Measurements from ENCODE around the gene MICALL2.

Gene MICALL2

GRCh38 chr7:1499367-1500029 lies 40.2 kb upstream of the MICALL2 start:
- H3K9me3 ChIP-seq (ENCODE audit: control insufficient read depth in 2 of 2, low read length in 2 of 2) = no peaks in the 10 kb centered on the region
- H3K27me3 ChIP-seq (ENCODE audit: control insufficient read depth in 2 of 2, insufficient read depth in 2 of 2, low read length in 2 of 2) = no peaks in the 10 kb centered on the region
- no peak overlapping the region for H3K27ac ChIP-seq (ENCODE audit: low read depth in 2 of 2, low read length in 2 of 2)
- no peak overlapping the region for H3K9ac ChIP-seq (ENCODE audit: low read depth in 1 of 2, low read length in 2 of 2)
- H3K4me3 ChIP-seq (ENCODE audit: low read length in 2 of 2) = no peak overlapping the region
- H3K4me1 ChIP-seq (ENCODE audit: control insufficient read depth in 2 of 2, insufficient read depth in 2 of 2, low read length in 2 of 2) = peaks cover 8% of the 10 kb centered on the region in 2 donors
- H3K36me3 ChIP-seq (ENCODE audit: control insufficient read depth in 2 of 2, insufficient read depth in 2 of 2, low read length in 2 of 2) = peaks cover 39 to 46% of the 10 kb centered on the region in 2 donors

DNA sequence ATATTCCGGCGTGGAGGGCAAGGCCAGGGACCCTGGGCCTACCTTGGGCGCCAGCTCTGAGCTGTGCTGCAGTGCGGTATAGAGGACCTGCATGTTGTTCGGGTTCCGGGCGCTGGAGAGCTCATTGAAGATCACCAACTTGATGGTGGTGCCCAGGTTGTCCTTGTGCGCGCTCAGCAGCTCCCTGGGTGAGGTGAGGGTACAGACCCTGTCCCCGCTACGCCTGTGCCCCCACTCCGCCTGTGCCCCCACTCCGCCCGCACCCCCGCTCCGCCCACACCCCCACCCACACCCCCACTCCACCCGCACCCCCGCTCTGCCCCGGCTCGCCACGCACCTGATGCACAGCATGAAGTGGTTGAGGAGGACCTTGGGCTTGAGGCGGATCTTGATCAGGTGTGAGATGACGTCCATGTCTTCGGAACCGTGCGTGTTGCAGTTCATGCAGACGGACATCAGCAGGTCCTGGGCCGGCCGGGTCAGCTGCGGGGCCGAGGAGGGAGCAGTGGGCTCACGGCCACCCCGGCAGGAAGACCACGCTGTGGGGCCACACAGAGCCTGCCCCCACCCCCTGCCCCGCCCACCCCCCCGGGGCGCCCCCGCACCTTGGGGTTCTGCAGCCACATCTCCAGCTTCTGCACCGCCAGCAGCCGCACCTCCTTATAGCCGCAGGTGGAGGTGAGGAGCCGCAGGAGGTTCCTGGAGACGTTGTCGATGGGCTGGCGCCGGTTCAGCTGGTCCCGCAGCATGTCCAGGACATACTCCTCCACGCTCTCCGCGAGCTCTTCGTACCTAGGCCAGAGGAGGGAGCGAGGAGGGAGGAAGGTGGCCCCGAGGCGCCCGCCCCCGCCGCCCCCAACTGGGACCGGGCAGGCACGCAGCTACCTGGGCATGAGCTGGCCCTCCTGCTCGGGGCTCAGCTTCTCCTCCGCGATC lies 39.4 kb upstream of the MICALL2 start:
- Histone ChIP-seq H3K36me3 (ENCODE audit: control insufficient read depth in 2 of 2, insufficient read depth in 2 of 2, low read length in 2 of 2) (peaks cover 46 to 47% of the 10 kb centered on the region in 2 donors), H3K4me3 (ENCODE audit: low read length in 2 of 2) (no peak overlapping the region), H3K27me3 (ENCODE audit: control insufficient read depth in 2 of 2, insufficient read depth in 2 of 2, low read length in 2 of 2) (no peaks in the 10 kb centered on the region), H3K4me1 (ENCODE audit: control insufficient read depth in 2 of 2, insufficient read depth in 2 of 2, low read length in 2 of 2) (peaks cover 8% of the 10 kb centered on the region in 2 donors), H3K27ac (ENCODE audit: low read depth in 2 of 2, low read length in 2 of 2) (no peak overlapping the region), H3K9me3 (ENCODE audit: control insufficient read depth in 2 of 2, low read length in 2 of 2) (no peaks in the 10 kb centered on the region), H3K9ac (ENCODE audit: low read depth in 1 of 2, low read length in 2 of 2) (no peak overlapping the region)

- Histone ChIP-seq H3K9me3 (ENCODE audit: control insufficient read depth in 2 of 2, low read length in 2 of 2) (no peaks in the 10 kb centered on the region), H3K36me3 (ENCODE audit: control insufficient read depth in 2 of 2, insufficient read depth in 2 of 2, low read length in 2 of 2) (peaks cover 48 to 51% of the 10 kb centered on the region in 2 donors), H3K4me1 (ENCODE audit: control insufficient read depth in 2 of 2, insufficient read depth in 2 of 2, low read length in 2 of 2) (no peaks in the 10 kb centered on the region), H3K9ac (ENCODE audit: low read depth in 1 of 2, low read length in 2 of 2) (no peak overlapping the region), H3K27me3 (ENCODE audit: control insufficient read depth in 2 of 2, insufficient read depth in 2 of 2, low read length in 2 of 2) (no peaks in the 10 kb centered on the region), H3K4me3 (ENCODE audit: low read length in 2 of 2) (no peak overlapping the region), H3K27ac (ENCODE audit: low read depth in 2 of 2, low read length in 2 of 2) (no peak overlapping the region)
Observed at GRCh38 chr7:1497293-1497927, 38.1 kb upstream of the MICALL2 start.

DNA sequence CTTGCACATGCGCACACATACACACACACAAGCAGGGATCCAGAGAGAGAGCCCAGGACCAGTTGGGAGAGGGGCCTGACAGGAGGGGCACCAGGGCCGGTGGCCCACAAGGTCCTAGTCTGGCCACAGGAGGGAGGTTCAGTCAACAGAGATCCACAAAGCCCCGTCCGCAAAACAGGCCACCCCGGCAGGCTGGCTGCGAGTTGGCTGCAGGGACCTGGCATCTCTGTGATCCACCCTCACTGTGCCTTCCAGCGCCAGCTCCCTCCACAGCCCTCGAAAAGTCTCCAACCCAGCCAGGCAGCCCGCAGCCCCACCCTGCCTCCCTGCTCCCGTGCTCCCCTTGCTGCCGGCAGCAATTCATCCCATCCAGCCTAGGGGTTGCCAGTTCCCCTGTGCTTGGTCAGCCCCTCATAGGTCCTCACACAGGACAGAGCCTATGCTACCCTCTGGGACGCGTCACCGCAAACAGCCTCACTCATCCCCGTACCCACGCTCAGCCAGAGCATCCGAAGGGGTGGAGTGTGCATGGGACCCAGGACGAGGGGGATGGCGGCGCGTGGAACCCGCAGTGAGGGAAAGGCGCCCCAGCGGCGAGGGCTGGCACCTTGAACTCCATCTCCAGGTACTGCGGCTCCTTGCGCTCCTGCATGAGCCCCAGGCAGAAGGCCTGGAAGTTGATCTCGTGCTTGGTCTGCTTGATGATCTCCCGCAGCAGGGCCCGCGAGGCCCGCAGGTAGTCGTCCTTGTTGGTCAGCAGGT lies 37.4 kb upstream of the MICALL2 start:
- Histone ChIP-seq H3K27me3 (ENCODE audit: control insufficient read depth in 2 of 2, insufficient read depth in 2 of 2, low read length in 2 of 2) (no peaks in the 10 kb centered on the region), H3K27ac (ENCODE audit: low read depth in 2 of 2, low read length in 2 of 2) (no peak overlapping the region), H3K4me3 (ENCODE audit: low read length in 2 of 2) (no peak overlapping the region), H3K36me3 (ENCODE audit: control insufficient read depth in 2 of 2, insufficient read depth in 2 of 2, low read length in 2 of 2) (peaks cover 50 to 55% of the 10 kb centered on the region in 2 donors), H3K9ac (ENCODE audit: low read depth in 1 of 2, low read length in 2 of 2) (no peak overlapping the region), H3K9me3 (ENCODE audit: control insufficient read depth in 2 of 2, low read length in 2 of 2) (no peaks in the 10 kb centered on the region), H3K4me1 (ENCODE audit: control insufficient read depth in 2 of 2, insufficient read depth in 2 of 2, low read length in 2 of 2) (no peaks in the 10 kb centered on the region)

DNA sequence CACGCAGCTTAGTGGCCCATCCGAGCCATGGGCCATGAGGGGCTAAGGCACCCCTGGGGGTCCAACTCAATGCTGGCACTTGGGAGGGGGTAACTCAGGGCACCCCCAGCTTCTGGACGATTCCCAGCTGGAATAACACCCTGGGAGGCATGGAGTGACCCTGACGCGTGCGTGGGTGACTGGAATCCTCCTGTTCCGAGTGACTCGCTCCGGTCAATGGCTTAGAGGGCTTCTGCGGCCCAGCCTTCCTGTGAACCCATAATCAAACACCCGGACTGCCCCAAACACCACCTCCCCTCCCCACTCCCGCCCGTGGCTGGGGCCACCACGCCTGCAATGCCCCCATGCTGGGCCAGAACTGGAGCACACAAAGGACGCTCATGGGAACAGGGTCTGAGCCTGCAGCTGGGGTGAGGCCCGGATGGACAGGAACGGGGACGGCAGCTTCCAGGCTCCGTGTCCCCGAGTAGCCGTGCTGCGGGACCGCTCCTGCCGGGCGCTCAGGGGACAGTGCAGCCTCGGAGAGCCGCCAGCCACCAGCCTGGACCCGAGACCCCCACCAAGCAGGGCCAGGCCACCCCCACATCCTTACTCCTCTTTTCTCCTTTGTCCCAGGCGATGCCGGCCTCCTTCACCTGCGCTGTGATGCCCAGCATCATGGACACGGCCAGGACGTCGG lies 36.4 kb upstream of the MICALL2 start:
- Histone ChIP-seq H3K27me3 (ENCODE audit: control insufficient read depth in 2 of 2, insufficient read depth in 2 of 2, low read length in 2 of 2) (no peaks in the 10 kb centered on the region), H3K27ac (ENCODE audit: low read depth in 2 of 2, low read length in 2 of 2) (no peak overlapping the region), H3K36me3 (ENCODE audit: control insufficient read depth in 2 of 2, insufficient read depth in 2 of 2, low read length in 2 of 2) (peaks cover 49 to 53% of the 10 kb centered on the region in 2 donors), H3K9ac (ENCODE audit: low read depth in 1 of 2, low read length in 2 of 2) (no peak overlapping the region), H3K9me3 (ENCODE audit: control insufficient read depth in 2 of 2, low read length in 2 of 2) (no peaks in the 10 kb centered on the region), H3K4me3 (ENCODE audit: low read length in 2 of 2) (no peak overlapping the region), H3K4me1 (ENCODE audit: control insufficient read depth in 2 of 2, insufficient read depth in 2 of 2, low read length in 2 of 2) (no peaks in the 10 kb centered on the region)

DNA sequence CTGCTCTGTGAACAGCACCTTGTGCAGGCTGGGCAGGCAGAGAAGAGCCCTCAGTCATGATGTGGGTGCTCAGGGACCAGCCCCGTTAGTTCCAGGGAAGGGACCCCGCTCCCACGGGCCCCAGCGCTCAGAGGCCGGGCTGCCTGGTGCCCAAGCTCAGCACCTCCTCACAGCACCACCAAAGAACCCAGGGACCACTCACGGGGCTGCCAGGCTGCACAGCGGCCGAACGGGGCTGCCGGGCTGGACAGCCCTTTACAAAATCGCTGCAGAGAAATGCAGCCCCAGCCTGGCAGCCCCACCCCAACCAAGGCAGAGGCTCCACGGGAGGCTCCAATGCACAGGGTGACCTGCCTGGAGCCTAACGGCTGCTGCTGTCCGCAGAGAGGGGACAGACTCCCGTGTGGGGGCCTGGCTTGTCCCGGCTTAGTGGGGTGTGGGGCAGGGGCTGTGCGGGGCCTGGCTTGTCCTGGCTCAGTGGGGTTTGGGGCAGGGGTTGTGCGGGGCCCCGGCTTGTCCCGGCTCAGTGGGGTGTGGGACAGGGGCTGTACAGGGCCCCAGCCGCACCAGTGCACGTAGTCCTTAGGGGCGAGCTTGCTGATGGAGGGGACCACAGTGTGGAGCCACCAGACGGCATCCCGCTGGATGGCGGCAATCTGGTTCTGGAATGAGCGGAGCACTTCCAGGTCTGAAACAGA lies 35.7 kb upstream of the MICALL2 start:
- Histone ChIP-seq H3K4me1 (ENCODE audit: control insufficient read depth in 2 of 2, insufficient read depth in 2 of 2, low read length in 2 of 2) (no peaks in the 10 kb centered on the region), H3K27ac (ENCODE audit: low read depth in 2 of 2, low read length in 2 of 2) (no peak overlapping the region), H3K9ac (ENCODE audit: low read depth in 1 of 2, low read length in 2 of 2) (no peak overlapping the region), H3K4me3 (ENCODE audit: low read length in 2 of 2) (no peak overlapping the region), H3K9me3 (ENCODE audit: control insufficient read depth in 2 of 2, low read length in 2 of 2) (no peaks in the 10 kb centered on the region), H3K36me3 (ENCODE audit: control insufficient read depth in 2 of 2, insufficient read depth in 2 of 2, low read length in 2 of 2) (peaks cover 46 to 51% of the 10 kb centered on the region in 2 donors), H3K27me3 (ENCODE audit: control insufficient read depth in 2 of 2, insufficient read depth in 2 of 2, low read length in 2 of 2) (no peaks in the 10 kb centered on the region)

DNA sequence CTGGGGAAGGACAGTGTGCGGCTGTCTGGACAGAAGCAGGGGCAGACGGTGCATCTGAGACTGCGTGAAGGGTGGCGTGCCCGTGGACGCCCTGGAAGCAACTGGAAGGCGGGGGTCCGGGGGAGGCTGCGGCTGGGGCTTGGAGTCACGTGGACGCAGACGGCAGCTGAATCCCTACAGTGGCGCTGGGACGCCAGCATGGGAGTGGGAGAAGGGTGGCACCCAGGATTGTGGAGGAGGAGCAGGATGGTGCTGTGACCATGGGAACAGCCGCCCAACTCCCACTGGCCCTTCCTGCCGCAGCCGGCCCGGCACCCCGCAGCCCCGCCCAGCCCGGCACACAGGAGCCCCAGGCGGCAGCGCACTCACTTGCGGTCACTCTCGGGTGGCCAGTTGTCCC lies 35.2 kb upstream of the MICALL2 start:
- Histone ChIP-seq H3K9me3 (ENCODE audit: control insufficient read depth in 2 of 2, low read length in 2 of 2) (no peaks in the 10 kb centered on the region), H3K27ac (ENCODE audit: low read depth in 2 of 2, low read length in 2 of 2) (no peak overlapping the region), H3K4me1 (ENCODE audit: control insufficient read depth in 2 of 2, insufficient read depth in 2 of 2, low read length in 2 of 2) (no peaks in the 10 kb centered on the region), H3K4me3 (ENCODE audit: low read length in 2 of 2) (no peak overlapping the region), H3K36me3 (ENCODE audit: control insufficient read depth in 2 of 2, insufficient read depth in 2 of 2, low read length in 2 of 2) (peaks cover 45 to 56% of the 10 kb centered on the region in 2 donors), H3K9ac (ENCODE audit: low read depth in 1 of 2, low read length in 2 of 2) (no peak overlapping the region), H3K27me3 (ENCODE audit: control insufficient read depth in 2 of 2, insufficient read depth in 2 of 2, low read length in 2 of 2) (no peaks in the 10 kb centered on the region)

DNA sequence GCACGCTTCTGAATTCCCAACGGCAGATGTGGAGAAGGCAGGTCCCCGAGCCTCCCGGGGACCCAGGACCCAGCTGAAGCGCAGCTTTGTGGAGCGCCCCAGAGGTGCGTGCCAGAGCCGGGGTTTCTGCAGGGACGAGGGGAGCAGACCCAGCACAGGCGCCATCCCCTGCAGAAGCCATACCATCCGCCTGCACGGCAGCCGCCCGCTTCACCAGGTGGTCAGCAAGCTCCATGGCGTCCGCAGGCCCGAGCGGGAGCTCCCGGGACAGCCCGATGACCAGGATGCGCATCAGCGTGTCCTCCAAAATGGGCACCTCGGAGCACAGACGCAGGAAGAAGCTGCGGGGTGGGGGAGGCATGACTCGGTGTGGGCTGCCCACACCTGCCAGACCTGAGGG lies 34.3 kb upstream of the MICALL2 start:
- Histone ChIP-seq H3K9me3 (ENCODE audit: control insufficient read depth in 2 of 2, low read length in 2 of 2) (no peaks in the 10 kb centered on the region), H3K4me3 (ENCODE audit: low read length in 2 of 2) (no peak overlapping the region), H3K4me1 (ENCODE audit: control insufficient read depth in 2 of 2, insufficient read depth in 2 of 2, low read length in 2 of 2) (no peaks in the 10 kb centered on the region), H3K27me3 (ENCODE audit: control insufficient read depth in 2 of 2, insufficient read depth in 2 of 2, low read length in 2 of 2) (no peaks in the 10 kb centered on the region), H3K9ac (ENCODE audit: low read depth in 1 of 2, low read length in 2 of 2) (no peak overlapping the region), H3K27ac (ENCODE audit: low read depth in 2 of 2, low read length in 2 of 2) (no peak overlapping the region), H3K36me3 (ENCODE audit: control insufficient read depth in 2 of 2, insufficient read depth in 2 of 2, low read length in 2 of 2) (peaks cover 54 to 65% of the 10 kb centered on the region in 2 donors)

GRCh38 chr7:1493129-1493528 lies 33.9 kb upstream of the MICALL2 start:
- Histone ChIP-seq H3K9ac (ENCODE audit: low read depth in 1 of 2, low read length in 2 of 2) (no peak overlapping the region), H3K36me3 (ENCODE audit: control insufficient read depth in 2 of 2, insufficient read depth in 2 of 2, low read length in 2 of 2) (peaks cover 56 to 67% of the 10 kb centered on the region in 2 donors), H3K4me1 (ENCODE audit: control insufficient read depth in 2 of 2, insufficient read depth in 2 of 2, low read length in 2 of 2) (no peaks in the 10 kb centered on the region), H3K4me3 (ENCODE audit: low read length in 2 of 2) (no peak overlapping the region), H3K27ac (ENCODE audit: low read depth in 2 of 2, low read length in 2 of 2) (no peak overlapping the region), H3K27me3 (ENCODE audit: control insufficient read depth in 2 of 2, insufficient read depth in 2 of 2, low read length in 2 of 2) (no peaks in the 10 kb centered on the region), H3K9me3 (ENCODE audit: control insufficient read depth in 2 of 2, low read length in 2 of 2) (no peaks in the 10 kb centered on the region)
